WTC11 (cell line): ENCODE measurements around the gene COL26A1. TPM values are rescaled to one million over a fixed set of nuclear protein-coding genes. Genes with fewer than 3 reads are reported as not detected.

Experiments
- ATAC-seq: fragments of 200-7000 bp; cut with Tn5 transposase; 2 replicates; pipeline ENCODE4 v1.10.0; 2021; ENCODE audit warnings: mild to moderate bottlenecking, moderate library complexity
- CTCF ChIA-PET: fragments of 300-600 bp; sonication (Branson Sonifier 250); formaldehyde crosslinking; loops from one replicate; lab custom pipeline; 2021; ENCODE audit warnings: antibody characterized with exemption; lab: Charles Lee
- POLR2A ChIA-PET: fragments of 350-600 bp; sonication (Branson Sonifier 250); formaldehyde crosslinking; loops from one replicate; lab custom pipeline; 2021; ENCODE audit warnings: antibody characterized with exemption; lab: Charles Lee
- DNase-seq: peaks from one replicate; pipeline ENCODE4 v3.0.0; 2021; ENCODE audit warnings: low spot score
- H3K27ac Mint-ChIP-seq: 2 replicates; pipeline ENCODE4 v1.8.0; 2021; ENCODE audit warnings: mixed read lengths
- H3K27me3 Mint-ChIP-seq: 2 replicates; pipeline ENCODE4 v1.8.0; 2021; ENCODE audit warnings: low read depth, mild to moderate bottlenecking, moderate library complexity, mixed read lengths
- H3K36me3 Mint-ChIP-seq: 2 replicates; pipeline ENCODE4 v1.8.0; 2021; ENCODE audit warnings: mixed read lengths
- H3K4me1 Mint-ChIP-seq: 2 replicates; pipeline ENCODE4 v1.8.0; 2022; ENCODE audit warnings: mixed read lengths
- H3K4me3 Mint-ChIP-seq: 2 replicates; pipeline ENCODE4 v1.8.0; 2021; ENCODE audit warnings: mild to moderate bottlenecking, moderate library complexity, mixed read lengths
- H3K9me3 Mint-ChIP-seq: 2 replicates; pipeline ENCODE4 v1.8.0; 2021; ENCODE audit warnings: mixed read lengths
- ATF1 ChIP-seq: sonication (generic); formaldehyde crosslinking; IDR thresholded peaks from 2 replicates; pipeline ENCODE4 v1.8.1; 2023; ENCODE audit warnings: mild to moderate bottlenecking, moderate library complexity, missing genetic modification reagents
- ATF3 ChIP-seq: sonication (generic); formaldehyde crosslinking; conservative IDR thresholded peaks from 2 replicates; pipeline ENCODE4 v1.8.1; 2022; ENCODE audit warnings: mild to moderate bottlenecking, missing genetic modification reagents
- CREB1 ChIP-seq: sonication (generic); formaldehyde crosslinking; IDR thresholded peaks from 2 replicates; pipeline ENCODE4 v1.8.0; 2023; ENCODE audit warnings: mild to moderate bottlenecking, missing genetic modification reagents
- CREM ChIP-seq: sonication (generic); formaldehyde crosslinking; IDR thresholded peaks from 2 replicates; pipeline ENCODE4 v1.8.1; 2022; ENCODE audit warnings: mild to moderate bottlenecking, missing genetic modification reagents, moderate library complexity
- ERG ChIP-seq: fragments of 250-450 bp; sonication (Bioruptor Pico); IDR thresholded peaks from 2 replicates; pipeline ENCODE4 v1.8.0; 2021; ENCODE audit warnings: mild to moderate bottlenecking
- ESRRA ChIP-seq: sonication (generic); formaldehyde crosslinking; IDR thresholded peaks from 2 replicates; pipeline ENCODE4 v1.8.1; 2022; ENCODE audit warnings: mild to moderate bottlenecking, missing genetic modification reagents, borderline replicate concordance
- FOXP4 ChIP-seq: sonication (generic); formaldehyde crosslinking; IDR thresholded peaks from 2 replicates; pipeline ENCODE4 v1.8.0; 2022; ENCODE audit warnings: mild to moderate bottlenecking, missing genetic modification reagents
- IRF1 ChIP-seq: sonication (generic); formaldehyde crosslinking; IDR thresholded peaks from 2 replicates; pipeline ENCODE4 v1.8.0; 2023; ENCODE audit warnings: missing genetic modification reagents
- IRF2 ChIP-seq: sonication (generic); formaldehyde crosslinking; IDR thresholded peaks from 2 replicates; pipeline ENCODE4 v1.8.0; 2022; ENCODE audit warnings: low read depth, missing genetic modification reagents, borderline replicate concordance
- MXD4 ChIP-seq: fragments of 250-450 bp; sonication (Bioruptor Pico); IDR thresholded peaks from 2 replicates; pipeline ENCODE4 v1.8.0; 2021; ENCODE audit warnings: mild to moderate bottlenecking, moderate library complexity, borderline replicate concordance
- PRDM15 ChIP-seq: sonication (generic); formaldehyde crosslinking; IDR thresholded peaks from 2 replicates; pipeline ENCODE4 v1.8.0; 2022; ENCODE audit warnings: missing genetic modification reagents
- RELA ChIP-seq: sonication (generic); formaldehyde crosslinking; IDR thresholded peaks from 2 replicates; pipeline ENCODE4 v1.8.1; 2022; ENCODE audit warnings: missing genetic modification reagents, mild to moderate bottlenecking, borderline replicate concordance
- RORB ChIP-seq: fragments of 250-450 bp; sonication (Bioruptor Pico); IDR thresholded peaks from 2 replicates; pipeline ENCODE4 v1.9.0; 2021; ENCODE audit warnings: mild to moderate bottlenecking
- SP1 ChIP-seq: sonication (generic); formaldehyde crosslinking; conservative IDR thresholded peaks from 2 replicates; pipeline ENCODE4 v1.8.1; 2022; ENCODE audit warnings: missing genetic modification reagents
- USF2 ChIP-seq: sonication (generic); formaldehyde crosslinking; IDR thresholded peaks from 2 replicates; pipeline ENCODE4 v1.8.1; 2023; ENCODE audit warnings: mild to moderate bottlenecking, missing genetic modification reagents, moderate library complexity
- ZNF396 ChIP-seq: fragments of 250-450 bp; sonication (Bioruptor Pico); IDR thresholded peaks from 2 replicates; pipeline ENCODE4 v1.8.0; 2021; ENCODE audit warnings: mild to moderate bottlenecking, moderate library complexity, borderline replicate concordance
- ZNF423 ChIP-seq: fragments of 250-450 bp; sonication (Bioruptor Pico); IDR thresholded peaks from 2 replicates; pipeline ENCODE4 v2.1.2; 2022; ENCODE audit warnings: mild to moderate bottlenecking, moderate library complexity
- ZNF532 ChIP-seq: fragments of 250-450 bp; sonication (Bioruptor Pico); IDR thresholded peaks from 2 replicates; pipeline ENCODE4 v1.9.0; 2021; ENCODE audit warnings: mild to moderate bottlenecking, borderline replicate concordance
- ZSCAN18 ChIP-seq: fragments of 250-450 bp; sonication (Bioruptor Pico); IDR thresholded peaks from 2 replicates; pipeline ENCODE4 v2.1.2; 2022; ENCODE audit warnings: mild to moderate bottlenecking, moderate library complexity
- total RNA-seq: library from RNA; stranded (reverse); gene quantifications from 3 replicates; pipeline ENCODE4 v1.2.3, GENCODE V29; 2021

Gene COL26A1
- total RNA-seq, 1 experiment from 2014 or later: 64.4 TPM

GRCh38 chr7:101555269-101555920, 192.7 kb downstream of the COL26A1 start (continued):
- no peak for TF ChIP-seq ZSCAN18 (CRISPR knock-in tag)
- no peak for TF ChIP-seq ZNF423 (CRISPR knock-in tag)

- POLR2A ChIA-PET: no interaction called here
- Mint-ChIP-seq H3K9me3 (no peaks in the 10 kb centered on the region), H3K4me1 (no peaks in the 10 kb centered on the region), H3K4me3 (no peak overlapping the region), H3K36me3 (peaks cover 3% of the 10 kb centered on the region; the same call in 1 of the 2 replicates), H3K27me3 (no peaks in the 10 kb centered on the region), H3K27ac (no peak overlapping the region)
- no peak for ATAC-seq
- CTCF ChIA-PET: interaction anchor here (0.9 kb wide), 1 partner anchor 14 kb away, joined by 3 read pairs; no protein-coding TSS in a partner anchor
- no peak for DNase-seq
- TF ChIP-seq PRDM15 (no peak), RORB (CRISPR knock-in tag) (no peak), ZNF532 (no peak), ATF3 (CRISPR knock-in tag) (no peak), FOXP4 (no peak), ESRRA (CRISPR knock-in tag) (no peak), IRF2 (no peak), ZNF396 (CRISPR knock-in tag) (no peak), MXD4 (CRISPR knock-in tag) (no peak), ATF1 (CRISPR knock-in tag) (no peak), USF2 (CRISPR knock-in tag) (no peak), CREB1 (no peak), SP1 (CRISPR knock-in tag) (no peak), RELA (CRISPR knock-in tag) (no peak), CREM (CRISPR knock-in tag) (no peak), IRF1 (CRISPR knock-in tag) (no peak), ERG (no peak)
Measured at GRCh38 chr7:101555921-101556275, 193.2 kb downstream of the COL26A1 start.
